Karpas-422 (cell line): Measurements from ENCODE around the gene ERC1. TPM values are rescaled to one million over a fixed set of nuclear protein-coding genes. Genes with fewer than 3 reads are reported as not detected.

ENCODE experiments used
- DNase-seq: peaks from one replicate; pipeline ENCODE4 v3.0.0-alpha.2; 2015
- H2AFZ ChIP-seq: fragments of 200-600 bp; sonication (generic); 2 replicates; pipeline ENCODE4 v1.6.1; 2014; ENCODE audit warnings: antibody characterized with exemption, low read length, mixed read lengths
- H3K27ac ChIP-seq: fragments of 200-600 bp; sonication (generic); 2 replicates; pipeline ENCODE4 v1.5.1; 2014; ENCODE audit warnings: mild to moderate bottlenecking, low read length, moderate library complexity
- H3K27me3 ChIP-seq: fragments of 200-600 bp; sonication (generic); 2 replicates; pipeline ENCODE4 v1.6.1; 2014; ENCODE audit warnings: low read length, mixed read lengths
- H3K36me3 ChIP-seq: fragments of 200-600 bp; sonication (generic); 2 replicates; pipeline ENCODE4 v1.6.1; 2014; ENCODE audit warnings: low read length, mixed read lengths; ENCODE audit not compliant: insufficient read depth
- H3K4me1 ChIP-seq: fragments of 200-600 bp; sonication (generic); 2 replicates; pipeline ENCODE4 v1.6.1; 2014; ENCODE audit warnings: mild to moderate bottlenecking, low read length, mixed read lengths
- H3K4me2 ChIP-seq: fragments of 200-600 bp; sonication (generic); 2 replicates; pipeline ENCODE4 v1.6.1; 2014; ENCODE audit warnings: low read length, low read depth, mild to moderate bottlenecking; ENCODE audit not compliant: poor library complexity, severe bottlenecking
- H3K4me3 ChIP-seq: fragments of 200-600 bp; sonication (generic); 2 replicates; pipeline ENCODE4 v1.5.1; 2014; ENCODE audit warnings: mild to moderate bottlenecking, antibody characterized with exemption, low read length, mixed read lengths
- H3K79me2 ChIP-seq: fragments of 200-600 bp; sonication (generic); 2 replicates; pipeline ENCODE4 v1.6.1; 2014; ENCODE audit warnings: mild to moderate bottlenecking, low read length, mixed read lengths
- H3K9ac ChIP-seq: fragments of 200-600 bp; sonication (generic); 2 replicates; pipeline ENCODE4 v1.6.0; 2014; ENCODE audit warnings: low read length
- H3K9me2 ChIP-seq: fragments of 200-600 bp; sonication (generic), shearing (Covaris generic); replicated peaks from 2 replicates; pipeline ENCODE4 v1.6.0; 2014; ENCODE audit warnings: mild to moderate bottlenecking, low read length, moderate library complexity; ENCODE audit not compliant: insufficient read depth
- H3K9me3 ChIP-seq: fragments of 300-700, 200-600 bp; sonication (generic); 2 replicates; pipeline ENCODE4 v1.6.1; 2014; ENCODE audit warnings: low read length, mixed read lengths
- H4K20me1 ChIP-seq: fragments of 200-600 bp; sonication (generic); 2 replicates; pipeline ENCODE4 v1.6.1; 2014; ENCODE audit warnings: mild to moderate bottlenecking, antibody characterized with exemption, low read length, low read depth; ENCODE audit not compliant: insufficient read depth
- total RNA-seq: library from RNA; depleted of rRNA; stranded (reverse); fragments of >200 nt; shearing (Covaris generic); gene quantifications from 2 replicates; pipeline ENCODE4 v1.2.3, GENCODE V29; 2014; ENCODE audit warnings: low replicate concordance

The ERC1 gene
- total RNA-seq, 1 experiment from 2014 or later, result 20.3 TPM

- Histone ChIP-seq H3K79me2 (no peaks in the 10 kb centered on the region), H3K4me2 (no peak overlapping the region), H3K36me3 (no peaks in the 10 kb centered on the region)
These were observed 404.5 kb downstream of the ERC1 start for GRCh38 chr12:1395421-1395955.

GRCh38 chr12:1398673-1399072, 407.6 kb downstream of the ERC1 start:
- Histone ChIP-seq H3K9me2 (no peaks in the 10 kb centered on the region), H4K20me1 (no peaks in the 10 kb centered on the region), H3K4me3 (no peak overlapping the region), H3K27ac (no peak overlapping the region), H3K4me1 (no peaks in the 10 kb centered on the region), H3K36me3 (no peaks in the 10 kb centered on the region), H2AFZ (no peak overlapping the region), H3K27me3 (no peaks in the 10 kb centered on the region), H3K4me2 (no peak overlapping the region), H3K9me3 (no peaks in the 10 kb centered on the region), H3K9ac (no peak overlapping the region), H3K79me2 (no peaks in the 10 kb centered on the region)
- DNase-seq, result no peak

More at GRCh38 chr12:1395421-1395955, 404.5 kb downstream of the ERC1 start:
- H3K9ac ChIP-seq, result no peak overlapping the region
- no peaks in the 10 kb centered on the region for H3K9me3 ChIP-seq
- no peaks in the 10 kb centered on the region for H3K9me2 ChIP-seq
- H4K20me1 ChIP-seq, result no peaks in the 10 kb centered on the region
- no peaks in the 10 kb centered on the region for H3K27me3 ChIP-seq
- no peaks in the 10 kb centered on the region for H3K4me1 ChIP-seq
- H3K4me3 ChIP-seq, result no peak overlapping the region
- H3K27ac ChIP-seq, result no peak overlapping the region
- H2AFZ ChIP-seq, result no peak overlapping the region
- DNase-seq, result no peak

GRCh38 chr12:1401891-1402290, 410.9 kb downstream of the ERC1 start:
- H3K36me3 ChIP-seq, result no peaks in the 10 kb centered on the region
- no peak for DNase-seq
- H3K9me2 ChIP-seq, result no peaks in the 10 kb centered on the region
- no peaks in the 10 kb centered on the region for H3K79me2 ChIP-seq
- no peaks in the 10 kb centered on the region for H3K9me3 ChIP-seq
- H3K27ac ChIP-seq, result no peak overlapping the region
- H3K4me1 ChIP-seq, result no peaks in the 10 kb centered on the region
- H3K27me3 ChIP-seq, result no peaks in the 10 kb centered on the region
- H4K20me1 ChIP-seq, result no peaks in the 10 kb centered on the region
- H3K9ac ChIP-seq, result no peak overlapping the region
- H3K4me3 ChIP-seq, result no peak overlapping the region
- H3K4me2 ChIP-seq, result no peak overlapping the region
- H2AFZ ChIP-seq, result no peak overlapping the region

DNA sequence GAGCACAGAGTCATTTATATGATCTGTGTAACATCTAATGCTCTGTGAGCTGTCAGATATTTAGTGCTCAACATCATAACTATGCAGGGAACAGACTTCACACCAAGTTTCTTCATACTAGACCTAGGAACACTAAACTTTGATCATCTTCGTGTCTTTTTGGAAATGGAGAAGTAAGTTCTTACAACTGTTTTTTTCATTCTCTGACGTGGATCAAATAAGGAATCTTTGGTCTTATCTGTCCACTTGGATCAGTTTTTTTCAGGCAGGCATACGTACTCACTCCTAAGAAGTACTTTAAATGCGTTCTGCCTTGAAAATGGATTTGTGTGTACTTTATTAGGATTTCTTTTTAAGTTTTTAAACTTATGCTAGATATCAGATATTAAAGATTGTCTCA, 412.4 kb downstream of the ERC1 start:
- H3K9me2 ChIP-seq, result no peaks in the 10 kb centered on the region
- no peak for DNase-seq
- no peak overlapping the region for H3K4me2 ChIP-seq
- no peak overlapping the region for H3K4me3 ChIP-seq
- no peaks in the 10 kb centered on the region for H4K20me1 ChIP-seq
- H3K4me1 ChIP-seq, result no peaks in the 10 kb centered on the region
- no peaks in the 10 kb centered on the region for H3K36me3 ChIP-seq
- no peak overlapping the region for H2AFZ ChIP-seq
- H3K27me3 ChIP-seq, result no peaks in the 10 kb centered on the region
- no peak overlapping the region for H3K9ac ChIP-seq
- H3K27ac ChIP-seq, result no peak overlapping the region
- no peaks in the 10 kb centered on the region for H3K9me3 ChIP-seq
- no peaks in the 10 kb centered on the region for H3K79me2 ChIP-seq

- H3K9me3 ChIP-seq, result no peaks in the 10 kb centered on the region
- H3K4me2 ChIP-seq, result no peak overlapping the region
- H3K27me3 ChIP-seq, result no peaks in the 10 kb centered on the region
- DNase-seq, result no peak
- no peak overlapping the region for H3K4me3 ChIP-seq
- H3K4me1 ChIP-seq, result no peaks in the 10 kb centered on the region
- H3K9ac ChIP-seq, result no peak overlapping the region
- H3K9me2 ChIP-seq, result no peaks in the 10 kb centered on the region
- H3K79me2 ChIP-seq, result no peaks in the 10 kb centered on the region
- no peaks in the 10 kb centered on the region for H4K20me1 ChIP-seq
- no peak overlapping the region for H2AFZ ChIP-seq
- H3K36me3 ChIP-seq, result peaks cover 7% of the 10 kb centered on the region; the same call in 1 of the 2 replicates
- no peak overlapping the region for H3K27ac ChIP-seq
These were observed 414.6 kb downstream of the ERC1 start for GRCh38 chr12:1405619-1406018.

DNA sequence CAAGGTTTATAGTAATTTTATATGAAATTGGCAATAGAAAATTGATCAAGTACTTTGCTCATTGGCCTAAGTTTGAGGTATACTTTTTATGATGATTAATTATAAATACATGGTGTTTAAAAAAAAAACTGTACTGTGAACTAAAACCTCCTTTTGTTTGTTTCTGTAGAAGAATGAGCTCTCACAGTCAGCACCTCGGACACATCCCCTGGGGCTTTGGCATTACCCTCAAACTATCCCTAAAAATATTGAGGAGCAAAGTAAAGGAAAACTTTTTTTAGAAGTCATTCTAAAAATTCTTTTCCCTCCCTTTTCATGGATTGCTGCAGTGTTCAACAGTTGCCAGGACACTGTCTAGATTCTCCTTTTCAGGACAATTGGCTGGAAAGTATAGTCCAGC, 419.8 kb downstream of the ERC1 start:
- no peaks in the 10 kb centered on the region for H4K20me1 ChIP-seq
- peaks cover 7% of the 10 kb centered on the region; the same call in 1 of the 2 replicates for H3K36me3 ChIP-seq
- no peaks in the 10 kb centered on the region for H3K27me3 ChIP-seq
- no peak overlapping the region for H3K4me2 ChIP-seq
- H3K4me1 ChIP-seq, result no peaks in the 10 kb centered on the region
- no peaks in the 10 kb centered on the region for H3K9me3 ChIP-seq
- H3K79me2 ChIP-seq, result no peaks in the 10 kb centered on the region
- no peak overlapping the region for H2AFZ ChIP-seq
- no peak overlapping the region for H3K4me3 ChIP-seq
- no peaks in the 10 kb centered on the region for H3K9me2 ChIP-seq
- no peak overlapping the region for H3K9ac ChIP-seq
- H3K27ac ChIP-seq, result no peak overlapping the region
- DNase-seq, result no peak

GRCh38 chr12:1413930-1414329, 422.9 kb downstream of the ERC1 start:
- H3K4me1 ChIP-seq, result no peaks in the 10 kb centered on the region
- no peaks in the 10 kb centered on the region for H4K20me1 ChIP-seq
- no peak overlapping the region for H3K27ac ChIP-seq
- no peak overlapping the region for H3K4me2 ChIP-seq
- no peaks in the 10 kb centered on the region for H3K27me3 ChIP-seq
- H3K79me2 ChIP-seq, result no peaks in the 10 kb centered on the region
- no peak overlapping the region for H3K4me3 ChIP-seq
- peaks cover 5% of the 10 kb centered on the region; the same call in 1 of the 2 replicates for H3K36me3 ChIP-seq
- no peak overlapping the region for H3K9ac ChIP-seq
- DNase-seq, result no peak
- H3K9me3 ChIP-seq, result no peaks in the 10 kb centered on the region
- no peak overlapping the region for H2AFZ ChIP-seq
- H3K9me2 ChIP-seq, result no peaks in the 10 kb centered on the region

DNA sequence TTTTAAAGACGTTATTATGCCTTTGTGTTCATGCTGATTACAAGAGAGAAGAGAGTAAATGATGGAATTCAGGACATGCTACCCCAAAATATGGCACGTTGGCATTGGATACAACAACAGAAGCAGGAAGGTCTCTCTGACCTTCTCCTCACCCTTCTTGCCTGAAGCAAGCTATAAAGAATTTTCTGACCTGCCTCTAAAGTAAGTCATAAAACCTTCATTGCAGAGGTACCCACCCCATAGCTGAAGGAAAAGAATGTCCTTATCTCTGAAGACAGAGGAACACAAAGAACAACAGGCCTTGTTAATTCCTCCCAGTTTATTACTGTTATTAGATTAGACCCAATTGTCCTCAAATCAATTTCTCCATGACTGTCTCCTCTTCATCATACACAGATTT, 427.1 kb downstream of the ERC1 start:
- H3K36me3 ChIP-seq, result 0 out of 2 replicates have a peak, but pooled peaks cover 4% of the 10 kb centered on the region
- H3K4me2 ChIP-seq, result no peak overlapping the region
- H4K20me1 ChIP-seq, result no peaks in the 10 kb centered on the region
- DNase-seq, result no peak
- H3K9ac ChIP-seq, result no peak overlapping the region
- no peaks in the 10 kb centered on the region for H3K9me2 ChIP-seq
- no peak overlapping the region for H3K4me3 ChIP-seq
- H2AFZ ChIP-seq, result no peak overlapping the region
- no peaks in the 10 kb centered on the region for H3K27me3 ChIP-seq
- H3K79me2 ChIP-seq, result no peaks in the 10 kb centered on the region
- no peak overlapping the region for H3K27ac ChIP-seq
- peaks cover 6% of the 10 kb centered on the region for H3K9me3 ChIP-seq
- H3K4me1 ChIP-seq, result no peaks in the 10 kb centered on the region
